SU-DHL-6 (cell line): Measurements from ENCODE around the gene CRHBP.

Source experiments
- CTCF ChIP-seq: fragments of 200-600 bp; sonication (generic); IDR thresholded peaks from one replicate; pipeline ENCODE4 v1.5.1; 2017; ENCODE audit warnings: antibody characterized with exemption, mild to moderate bottlenecking, low read length, moderate library complexity; ENCODE audit not compliant: insufficient read depth, poor library complexity, severe bottlenecking
- EZH2phosphoT487 ChIP-seq: fragments of 200-600 bp; sonication (generic), shearing (Covaris generic); conservative IDR thresholded peaks from 2 replicates; pipeline ENCODE4 v1.6.1; 2018; ENCODE audit warnings: mild to moderate bottlenecking, antibody characterized with exemption, low read length, moderate library complexity, mixed read lengths

GRCh38 chr5:76980518-76981144 is 27.8 kb downstream of the CRHBP start:
- no peak for TF ChIP-seq CTCF
- no peak for TF ChIP-seq EZH2phosphoT487
